ENCODE results near the gene ARCN1. TPM values are rescaled to one million over a fixed set of nuclear protein-coding genes. Genes with fewer than 3 reads are reported as not detected.

ARCN1 gene
- total RNA-seq = 111 and 138 TPM in 2 replicates

GRCh38 chr11:118572061-118572980, at the start of gene ARCN1:
TSS of gene ARCN1 (plus strand) at chr11:118572409. CDS start at chr11:118572548, 139 bp downstream.

GRCh38 chr11:118527109-118527508, 45.1 kb upstream of the ARCN1 start, which contains the start of gene TTC36:
TSS of gene TTC36 (plus strand) at chr11:118527474. CDS start at chr11:118527495, 21 bp downstream.

GRCh38 chr11:118530683-118531596, 41.3 kb upstream of the ARCN1 start, which contains the start of gene TMEM25:
TSS of gene TMEM25 (plus strand) at chr11:118531192. CDS start at chr11:118531802, 610 bp downstream.

GRCh38 chr11:118607401-118608359, 35.5 kb downstream of the ARCN1 start, which contains the start of gene PHLDB1:
TSS of gene PHLDB1 (plus strand) at chr11:118607615. CDS start at chr11:118613837, 6,222 bp downstream.

Other genes starting within 250 kb of the ARCN1 start
- not detected in 2 replicates for gene CD3D, start 229.7 kb upstream of the ARCN1 start, total RNA-seq
- not detected in 2 replicates for gene CD3G, start 228.1 kb upstream of the ARCN1 start, total RNA-seq
- gene UBE4A, start 212.8 kb upstream of the ARCN1 start, total RNA-seq = 25.4 and 26.5 TPM in 2 replicates
- gene ATP5MG, start 170.8 kb upstream of the ARCN1 start, total RNA-seq = 131 and 166 TPM in 2 replicates
- 19.8 and 27.7 TPM in 2 replicates for gene KMT2A, start 135.9 kb upstream of the ARCN1 start, total RNA-seq
- 0.45 and 1.2 TPM in 2 replicates for gene TTC36, start 44.9 kb upstream of the ARCN1 start, total RNA-seq
- 6.7 and 12.6 TPM in 2 replicates for gene TMEM25, start 41.2 kb upstream of the ARCN1 start, total RNA-seq
- gene IFT46, start 6.5 kb upstream of the ARCN1 start, total RNA-seq = 25.1 and 31.1 TPM in 2 replicates
- 73.8 and 87.3 TPM in 2 replicates for gene PHLDB1, start 35.2 kb downstream of the ARCN1 start, total RNA-seq
- under 0.01 and 0.09 TPM in 2 replicates for gene TREH, start 107.2 kb downstream of the ARCN1 start, total RNA-seq
- 112 and 118 TPM in 2 replicates for gene DDX6, start 218.8 kb downstream of the ARCN1 start, total RNA-seq